MV-4-11 (cell line): ENCODE results near the gene MSH2.
"Not testable (repeated sequence)": the region's sequence is repeated elsewhere in the genome, so short reads cannot be mapped to it uniquely, and the experiment has no call there.

ENCODE experiments used
- DNase-seq: peaks from one replicate; lab custom pipeline; 2025; lab: John Stamatoyannopoulos, UW

Gene MSH2

GRCh38 chr2:47402805-47403608 lies at the start of gene MSH2:
Gene MSH2 (plus strand): TSS chr2:47403156. CDS start chr2:47403192, 36 bp downstream.
- peak; percentile 91 for DNase-seq

GRCh38 chr2:47354013-47354847 lies 48.7 kb upstream of the MSH2 start:
- peak; percentile 26 for DNase-seq

GRCh38 chr2:47354848-47355204 lies 48.1 kb upstream of the MSH2 start:
- no peak for DNase-seq

GRCh38 chr2:47357483-47357882 lies 45.5 kb upstream of the MSH2 start:
- DNase-seq: no peak

- no peak for DNase-seq
These were observed 43.5 kb upstream of the MSH2 start for GRCh38 chr2:47359375-47359868.

GRCh38 chr2:47360283-47360682 lies 42.7 kb upstream of the MSH2 start:
- no peak for DNase-seq

GRCh38 chr2:47360927-47361326 lies 42.0 kb upstream of the MSH2 start:
- no peak for DNase-seq

- DNase-seq: not testable (repeated sequence)
These were observed 41.3 kb upstream of the MSH2 start for GRCh38 chr2:47361505-47362229.

GRCh38 chr2:47373747-47374146 lies 29.2 kb upstream of the MSH2 start:
- DNase-seq: no peak

GRCh38 chr2:47375307-47375706 lies 27.6 kb upstream of the MSH2 start:
- no peak for DNase-seq

- DNase-seq: no peak
These were observed 23.6 kb upstream of the MSH2 start for GRCh38 chr2:47379384-47379783.

GRCh38 chr2:47381408-47381807 lies 21.5 kb upstream of the MSH2 start:
- DNase-seq: no peak

- no peak for DNase-seq
These were observed 16.4 kb upstream of the MSH2 start for GRCh38 chr2:47386551-47386950.

GRCh38 chr2:47388888-47389287 lies 14.1 kb upstream of the MSH2 start:
- peak; percentile 22 for DNase-seq

GRCh38 chr2:47389692-47390091 lies 13.3 kb upstream of the MSH2 start:
- no peak for DNase-seq

GRCh38 chr2:47401789-47402554 lies 984 bp upstream of the MSH2 start:
- DNase-seq: no peak

GRCh38 chr2:47402555-47402804 lies 476 bp upstream of the MSH2 start:
- DNase-seq: no peak

- no peak for DNase-seq
These were observed 745 bp downstream of the MSH2 start for GRCh38 chr2:47403609-47404193.

GRCh38 chr2:47404356-47404755 lies 1.4 kb downstream of the MSH2 start:
- DNase-seq: no peak

- no peak for DNase-seq
These were observed 2.8 kb downstream of the MSH2 start for GRCh38 chr2:47405757-47406156.

- not testable (repeated sequence) for DNase-seq
These were observed 3.8 kb downstream of the MSH2 start for GRCh38 chr2:47406649-47407330.
